GM12874 (cell line): Measurements from ENCODE around the gene LRRC1.

Experiments
- TF ChIP-seq, protein P1 (sequence below): IDR thresholded peaks from 2 replicates; pipeline ENCODE4 v1.5.1; 2011; ENCODE audit warnings: low read depth, mild to moderate bottlenecking, control low read depth, low read length, moderate library complexity; ENCODE audit not compliant: insufficient read depth

LRRC1 gene

DNA sequence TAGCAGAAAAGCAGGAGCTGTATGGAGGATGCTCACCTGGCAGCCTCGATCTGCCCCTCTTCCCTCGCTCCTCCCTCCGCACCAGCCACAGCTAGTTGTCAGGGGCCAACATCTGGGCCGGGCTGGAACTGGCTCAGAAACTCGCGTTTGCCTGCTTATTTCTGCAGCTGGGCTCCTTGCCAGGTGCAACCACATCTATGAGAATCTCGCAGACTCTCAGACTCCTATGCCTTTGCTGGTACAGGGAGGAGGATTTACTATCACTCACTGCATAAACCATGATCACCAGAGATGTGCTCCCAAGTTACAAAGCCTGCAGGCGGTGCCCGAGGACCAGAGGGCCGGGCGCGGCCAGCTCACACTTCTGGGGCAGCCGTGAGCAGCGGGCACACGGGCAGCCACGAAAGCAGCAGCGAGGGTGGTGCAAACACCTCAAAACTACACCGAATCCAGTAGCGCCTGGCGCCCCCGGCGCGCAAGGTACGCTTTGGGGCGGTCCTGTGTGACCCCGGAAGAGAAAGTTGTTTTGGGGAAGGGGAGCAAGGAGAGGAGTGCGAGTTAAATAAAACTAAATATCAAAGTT lies 577 bp upstream of the LRRC1 start:
- TF ChIP-seq, protein P1, sequence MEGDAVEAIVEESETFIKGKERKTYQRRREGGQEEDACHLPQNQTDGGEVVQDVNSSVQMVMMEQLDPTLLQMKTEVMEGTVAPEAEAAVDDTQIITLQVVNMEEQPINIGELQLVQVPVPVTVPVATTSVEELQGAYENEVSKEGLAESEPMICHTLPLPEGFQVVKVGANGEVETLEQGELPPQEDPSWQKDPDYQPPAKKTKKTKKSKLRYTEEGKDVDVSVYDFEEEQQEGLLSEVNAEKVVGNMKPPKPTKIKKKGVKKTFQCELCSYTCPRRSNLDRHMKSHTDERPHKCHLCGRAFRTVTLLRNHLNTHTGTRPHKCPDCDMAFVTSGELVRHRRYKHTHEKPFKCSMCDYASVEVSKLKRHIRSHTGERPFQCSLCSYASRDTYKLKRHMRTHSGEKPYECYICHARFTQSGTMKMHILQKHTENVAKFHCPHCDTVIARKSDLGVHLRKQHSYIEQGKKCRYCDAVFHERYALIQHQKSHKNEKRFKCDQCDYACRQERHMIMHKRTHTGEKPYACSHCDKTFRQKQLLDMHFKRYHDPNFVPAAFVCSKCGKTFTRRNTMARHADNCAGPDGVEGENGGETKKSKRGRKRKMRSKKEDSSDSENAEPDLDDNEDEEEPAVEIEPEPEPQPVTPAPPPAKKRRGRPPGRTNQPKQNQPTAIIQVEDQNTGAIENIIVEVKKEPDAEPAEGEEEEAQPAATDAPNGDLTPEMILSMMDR = peak; percentile 57

DNA sequence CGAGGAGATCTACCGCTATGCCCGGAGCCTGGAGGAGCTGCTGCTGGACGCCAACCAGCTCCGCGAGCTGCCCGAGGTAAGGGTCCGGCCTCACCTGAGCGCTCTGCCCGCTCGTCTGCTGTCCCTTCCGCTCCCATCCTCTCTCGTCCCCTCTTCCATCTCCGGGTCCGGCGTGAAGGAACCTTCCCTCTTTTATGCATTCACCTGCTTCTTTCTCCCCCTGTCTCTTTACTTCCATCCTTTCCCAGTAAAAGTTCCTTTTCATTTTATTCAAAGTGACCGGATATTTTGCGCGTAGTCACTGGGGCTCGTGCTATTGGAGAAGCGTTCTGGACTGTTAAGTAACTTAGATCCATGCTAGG lies 516 bp downstream of the LRRC1 start:
- TF ChIP-seq, protein P1 = no peak

- TF ChIP-seq, protein P1 = no peak
Observed at GRCh38 chr6:53795702-53796450, 1.1 kb downstream of the LRRC1 start.

GRCh38 chr6:53796451-53796780 lies 1.6 kb downstream of the LRRC1 start:
- TF ChIP-seq, protein P1 = no peak

DNA sequence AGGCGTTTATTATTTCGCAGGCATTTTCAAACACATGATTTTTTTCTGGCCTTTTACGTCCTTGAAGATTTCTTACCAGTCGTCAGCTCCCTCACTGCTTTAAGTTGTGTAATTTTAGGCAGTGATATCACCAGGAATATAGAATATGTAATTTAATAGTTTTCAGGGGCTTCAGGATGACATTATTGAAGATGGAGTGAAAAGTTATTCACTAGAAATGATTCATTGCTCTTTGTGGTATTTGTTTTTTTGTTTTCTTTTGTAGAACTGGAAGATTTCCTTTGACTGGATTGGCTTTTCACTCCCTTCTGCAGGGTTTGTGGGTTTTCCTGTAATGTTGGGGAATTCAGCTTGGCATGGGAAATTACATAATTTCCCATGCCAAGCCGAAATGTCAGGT lies 2.0 kb downstream of the LRRC1 start:
- TF ChIP-seq, protein P1 = no peak

DNA sequence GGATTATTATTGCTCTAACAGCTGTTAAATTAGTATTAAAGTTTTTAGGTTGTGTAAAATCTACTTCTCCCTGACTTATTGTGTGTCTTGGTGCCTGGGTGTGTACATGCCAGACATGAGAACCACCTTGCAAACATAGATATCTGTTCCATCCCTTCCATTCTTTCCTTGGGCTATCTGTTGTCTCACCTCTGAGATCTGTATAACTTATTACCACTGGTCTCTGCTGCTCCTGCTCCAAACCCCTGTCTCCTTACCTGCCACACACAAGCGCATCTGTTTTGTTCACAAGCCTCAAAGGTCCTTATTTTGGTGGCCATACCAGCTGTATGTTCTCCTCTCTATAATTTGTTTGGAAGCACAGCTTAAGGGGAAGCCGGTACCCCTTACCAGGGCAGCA lies 2.5 kb downstream of the LRRC1 start:
- TF ChIP-seq, protein P1 = no peak

GRCh38 chr6:53799340-53799739 lies 4.5 kb downstream of the LRRC1 start:
- TF ChIP-seq, protein P1 = no peak
